ENCODE results near the gene TBX1. TPM values are rescaled to one million over a fixed set of nuclear protein-coding genes. Genes with fewer than 3 reads are reported as not detected.

TBX1 gene
- total RNA-seq, 1 experiment from 2014 or later = 12.8 TPM

DNA sequence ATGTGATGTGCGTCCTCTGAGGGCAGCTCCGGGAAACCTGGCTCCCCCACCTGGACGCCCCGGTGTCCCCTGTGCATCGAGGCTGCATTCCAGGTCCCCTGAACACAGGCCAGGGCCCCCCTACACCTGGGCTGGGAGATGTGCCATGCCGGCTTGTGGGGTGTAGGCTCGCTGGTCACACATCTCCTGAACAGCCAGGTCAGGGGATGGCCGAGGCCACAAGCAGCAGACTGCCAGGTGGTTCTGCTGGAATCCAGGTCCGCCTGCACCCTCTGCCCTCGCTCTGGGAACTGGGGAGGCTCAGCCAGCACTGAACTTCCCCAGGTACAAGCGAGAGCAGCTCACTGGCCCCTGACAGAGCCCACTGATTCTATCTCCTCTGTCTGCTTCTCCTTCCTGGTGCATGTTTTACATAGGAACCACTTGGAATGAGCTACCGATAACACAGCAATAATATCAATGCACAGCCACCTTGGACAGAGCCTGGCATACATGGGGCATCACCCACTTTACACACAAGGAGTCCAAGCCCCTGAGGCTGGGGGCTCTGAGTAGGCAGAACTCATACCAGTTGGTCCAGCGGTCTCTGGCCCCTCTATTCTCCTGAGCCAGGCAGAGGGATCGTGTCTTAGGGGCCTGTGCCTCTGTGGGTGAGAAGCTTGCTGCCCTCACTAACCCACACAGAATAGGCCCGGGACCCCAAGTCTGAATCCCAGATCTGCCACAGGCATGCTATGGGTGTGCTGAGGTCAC is 46.8 kb downstream of the TBX1 start (continued):
- TF ChIP-seq, protein P1, sequence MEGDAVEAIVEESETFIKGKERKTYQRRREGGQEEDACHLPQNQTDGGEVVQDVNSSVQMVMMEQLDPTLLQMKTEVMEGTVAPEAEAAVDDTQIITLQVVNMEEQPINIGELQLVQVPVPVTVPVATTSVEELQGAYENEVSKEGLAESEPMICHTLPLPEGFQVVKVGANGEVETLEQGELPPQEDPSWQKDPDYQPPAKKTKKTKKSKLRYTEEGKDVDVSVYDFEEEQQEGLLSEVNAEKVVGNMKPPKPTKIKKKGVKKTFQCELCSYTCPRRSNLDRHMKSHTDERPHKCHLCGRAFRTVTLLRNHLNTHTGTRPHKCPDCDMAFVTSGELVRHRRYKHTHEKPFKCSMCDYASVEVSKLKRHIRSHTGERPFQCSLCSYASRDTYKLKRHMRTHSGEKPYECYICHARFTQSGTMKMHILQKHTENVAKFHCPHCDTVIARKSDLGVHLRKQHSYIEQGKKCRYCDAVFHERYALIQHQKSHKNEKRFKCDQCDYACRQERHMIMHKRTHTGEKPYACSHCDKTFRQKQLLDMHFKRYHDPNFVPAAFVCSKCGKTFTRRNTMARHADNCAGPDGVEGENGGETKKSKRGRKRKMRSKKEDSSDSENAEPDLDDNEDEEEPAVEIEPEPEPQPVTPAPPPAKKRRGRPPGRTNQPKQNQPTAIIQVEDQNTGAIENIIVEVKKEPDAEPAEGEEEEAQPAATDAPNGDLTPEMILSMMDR (IDR thresholded peaks at IDR 0.05) = no peak
- TF ChIP-seq, protein P2, sequence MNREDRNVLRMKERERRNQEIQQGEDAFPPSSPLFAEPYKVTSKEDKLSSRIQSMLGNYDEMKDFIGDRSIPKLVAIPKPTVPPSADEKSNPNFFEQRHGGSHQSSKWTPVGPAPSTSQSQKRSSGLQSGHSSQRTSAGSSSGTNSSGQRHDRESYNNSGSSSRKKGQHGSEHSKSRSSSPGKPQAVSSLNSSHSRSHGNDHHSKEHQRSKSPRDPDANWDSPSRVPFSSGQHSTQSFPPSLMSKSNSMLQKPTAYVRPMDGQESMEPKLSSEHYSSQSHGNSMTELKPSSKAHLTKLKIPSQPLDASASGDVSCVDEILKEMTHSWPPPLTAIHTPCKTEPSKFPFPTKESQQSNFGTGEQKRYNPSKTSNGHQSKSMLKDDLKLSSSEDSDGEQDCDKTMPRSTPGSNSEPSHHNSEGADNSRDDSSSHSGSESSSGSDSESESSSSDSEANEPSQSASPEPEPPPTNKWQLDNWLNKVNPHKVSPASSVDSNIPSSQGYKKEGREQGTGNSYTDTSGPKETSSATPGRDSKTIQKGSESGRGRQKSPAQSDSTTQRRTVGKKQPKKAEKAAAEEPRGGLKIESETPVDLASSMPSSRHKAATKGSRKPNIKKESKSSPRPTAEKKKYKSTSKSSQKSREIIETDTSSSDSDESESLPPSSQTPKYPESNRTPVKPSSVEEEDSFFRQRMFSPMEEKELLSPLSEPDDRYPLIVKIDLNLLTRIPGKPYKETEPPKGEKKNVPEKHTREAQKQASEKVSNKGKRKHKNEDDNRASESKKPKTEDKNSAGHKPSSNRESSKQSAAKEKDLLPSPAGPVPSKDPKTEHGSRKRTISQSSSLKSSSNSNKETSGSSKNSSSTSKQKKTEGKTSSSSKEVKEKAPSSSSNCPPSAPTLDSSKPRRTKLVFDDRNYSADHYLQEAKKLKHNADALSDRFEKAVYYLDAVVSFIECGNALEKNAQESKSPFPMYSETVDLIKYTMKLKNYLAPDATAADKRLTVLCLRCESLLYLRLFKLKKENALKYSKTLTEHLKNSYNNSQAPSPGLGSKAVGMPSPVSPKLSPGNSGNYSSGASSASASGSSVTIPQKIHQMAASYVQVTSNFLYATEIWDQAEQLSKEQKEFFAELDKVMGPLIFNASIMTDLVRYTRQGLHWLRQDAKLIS (CRISPR knock-in tag; IDR thresholded peaks at IDR 0.05; ENCODE audit: borderline replicate concordance) = no peak
- TF ChIP-seq, protein P3, sequence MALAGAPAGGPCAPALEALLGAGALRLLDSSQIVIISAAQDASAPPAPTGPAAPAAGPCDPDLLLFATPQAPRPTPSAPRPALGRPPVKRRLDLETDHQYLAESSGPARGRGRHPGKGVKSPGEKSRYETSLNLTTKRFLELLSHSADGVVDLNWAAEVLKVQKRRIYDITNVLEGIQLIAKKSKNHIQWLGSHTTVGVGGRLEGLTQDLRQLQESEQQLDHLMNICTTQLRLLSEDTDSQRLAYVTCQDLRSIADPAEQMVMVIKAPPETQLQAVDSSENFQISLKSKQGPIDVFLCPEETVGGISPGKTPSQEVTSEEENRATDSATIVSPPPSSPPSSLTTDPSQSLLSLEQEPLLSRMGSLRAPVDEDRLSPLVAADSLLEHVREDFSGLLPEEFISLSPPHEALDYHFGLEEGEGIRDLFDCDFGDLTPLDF (CRISPR knock-in tag; IDR thresholded peaks at IDR 0.05) = no peak
- TF ChIP-seq, protein P4, sequence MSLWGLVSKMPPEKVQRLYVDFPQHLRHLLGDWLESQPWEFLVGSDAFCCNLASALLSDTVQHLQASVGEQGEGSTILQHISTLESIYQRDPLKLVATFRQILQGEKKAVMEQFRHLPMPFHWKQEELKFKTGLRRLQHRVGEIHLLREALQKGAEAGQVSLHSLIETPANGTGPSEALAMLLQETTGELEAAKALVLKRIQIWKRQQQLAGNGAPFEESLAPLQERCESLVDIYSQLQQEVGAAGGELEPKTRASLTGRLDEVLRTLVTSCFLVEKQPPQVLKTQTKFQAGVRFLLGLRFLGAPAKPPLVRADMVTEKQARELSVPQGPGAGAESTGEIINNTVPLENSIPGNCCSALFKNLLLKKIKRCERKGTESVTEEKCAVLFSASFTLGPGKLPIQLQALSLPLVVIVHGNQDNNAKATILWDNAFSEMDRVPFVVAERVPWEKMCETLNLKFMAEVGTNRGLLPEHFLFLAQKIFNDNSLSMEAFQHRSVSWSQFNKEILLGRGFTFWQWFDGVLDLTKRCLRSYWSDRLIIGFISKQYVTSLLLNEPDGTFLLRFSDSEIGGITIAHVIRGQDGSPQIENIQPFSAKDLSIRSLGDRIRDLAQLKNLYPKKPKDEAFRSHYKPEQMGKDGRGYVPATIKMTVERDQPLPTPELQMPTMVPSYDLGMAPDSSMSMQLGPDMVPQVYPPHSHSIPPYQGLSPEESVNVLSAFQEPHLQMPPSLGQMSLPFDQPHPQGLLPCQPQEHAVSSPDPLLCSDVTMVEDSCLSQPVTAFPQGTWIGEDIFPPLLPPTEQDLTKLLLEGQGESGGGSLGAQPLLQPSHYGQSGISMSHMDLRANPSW (CRISPR knock-in tag; conservative IDR thresholded peaks at IDR 0.05; ENCODE audit: low read depth) = no peak
- no peak for TF ChIP-seq NR2C2 (CRISPR knock-in tag; IDR thresholded peaks at IDR 0.05)
- no peak for TF ChIP-seq ETV6 (CRISPR knock-in tag; IDR thresholded peaks at IDR 0.05)
- TF ChIP-seq ZBTB21 (CRISPR knock-in tag; IDR thresholded peaks at IDR 0.05; ENCODE audit: borderline replicate concordance) = no peak
- no peak for TF ChIP-seq FOXK1 (CRISPR knock-in tag; IDR thresholded peaks at IDR 0.05)
- no peak for TF ChIP-seq GRHL2 (CRISPR knock-in tag; IDR thresholded peaks at IDR 0.05; ENCODE audit: insufficient replicate concordance, severe bottlenecking)
- no peak for TF ChIP-seq NFE2L1 (CRISPR knock-in tag; IDR thresholded peaks at IDR 0.05)

DNA sequence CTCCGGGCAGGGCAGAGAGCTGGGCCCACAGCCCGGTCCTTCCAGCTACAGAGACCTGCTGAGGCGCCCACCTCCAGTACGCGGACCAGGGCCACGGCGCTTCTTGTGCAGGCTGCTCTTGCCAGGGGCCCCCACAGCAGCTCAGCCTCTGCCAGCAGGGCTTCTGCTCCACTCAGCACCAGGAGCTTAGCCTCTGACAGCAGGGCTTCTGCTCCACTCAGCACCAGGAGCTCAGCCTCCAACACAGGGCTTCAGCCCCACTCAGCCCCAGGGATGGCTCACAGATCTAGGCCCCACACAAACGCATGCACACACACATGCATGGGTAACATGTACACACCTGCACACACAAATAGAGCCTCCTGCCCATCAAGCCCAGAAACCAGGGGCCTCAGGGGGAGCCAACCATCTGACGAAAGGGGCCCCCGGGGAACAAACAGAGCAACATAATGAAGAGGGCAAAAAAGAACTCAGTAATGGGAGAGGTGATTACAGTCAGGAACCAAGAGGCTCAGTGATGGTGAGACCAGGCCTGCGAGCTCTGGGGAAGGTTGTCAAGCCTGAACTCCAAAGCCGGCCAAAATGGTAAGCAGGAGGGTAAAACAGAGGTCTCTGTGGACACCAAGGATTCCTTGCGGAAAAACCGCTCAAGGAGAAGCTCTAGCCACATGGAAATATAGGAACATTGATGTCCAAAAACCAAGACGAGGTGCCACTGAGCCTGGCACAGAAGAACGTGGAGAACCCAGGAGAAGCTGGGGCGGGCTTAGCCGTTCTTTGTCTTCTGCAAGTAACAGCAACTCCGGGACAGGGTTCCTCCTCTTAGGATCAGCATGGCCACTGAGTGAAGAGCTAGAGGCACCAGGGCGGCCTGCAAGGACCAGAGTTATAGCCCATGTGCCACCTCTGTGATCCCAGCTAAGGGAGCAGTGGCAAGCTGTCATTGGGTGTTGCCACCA is 47.6 kb downstream of the TBX1 start:
- TF ChIP-seq SMAD3 (CRISPR knock-in tag; IDR thresholded peaks at IDR 0.05; ENCODE audit: borderline replicate concordance) (no peak), ZNF232 (CRISPR knock-in tag; IDR thresholded peaks at IDR 0.05) (no peak), CBFB (CRISPR knock-in tag; IDR thresholded peaks at IDR 0.05; ENCODE audit: low read depth) (no peak)
- TF ChIP-seq, protein P5, sequence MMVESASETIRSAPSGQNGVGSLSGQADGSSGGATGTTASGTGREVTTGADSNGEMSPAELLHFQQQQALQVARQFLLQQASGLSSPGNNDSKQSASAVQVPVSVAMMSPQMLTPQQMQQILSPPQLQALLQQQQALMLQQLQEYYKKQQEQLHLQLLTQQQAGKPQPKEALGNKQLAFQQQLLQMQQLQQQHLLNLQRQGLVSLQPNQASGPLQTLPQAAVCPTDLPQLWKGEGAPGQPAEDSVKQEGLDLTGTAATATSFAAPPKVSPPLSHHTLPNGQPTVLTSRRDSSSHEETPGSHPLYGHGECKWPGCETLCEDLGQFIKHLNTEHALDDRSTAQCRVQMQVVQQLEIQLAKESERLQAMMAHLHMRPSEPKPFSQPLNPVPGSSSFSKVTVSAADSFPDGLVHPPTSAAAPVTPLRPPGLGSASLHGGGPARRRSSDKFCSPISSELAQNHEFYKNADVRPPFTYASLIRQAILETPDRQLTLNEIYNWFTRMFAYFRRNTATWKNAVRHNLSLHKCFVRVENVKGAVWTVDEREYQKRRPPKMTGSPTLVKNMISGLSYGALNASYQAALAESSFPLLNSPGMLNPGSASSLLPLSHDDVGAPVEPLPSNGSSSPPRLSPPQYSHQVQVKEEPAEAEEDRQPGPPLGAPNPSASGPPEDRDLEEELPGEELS (CRISPR knock-in tag; IDR thresholded peaks at IDR 0.05) = no peak
- Mint-ChIP-seq H3K9me3 (no peaks in the 10 kb centered on the region), H3K36me3 (no peaks in the 10 kb centered on the region), H3K4me1 (no peaks in the 10 kb centered on the region), H3K27ac (no peak overlapping the region), H3K4me3 (no peak overlapping the region), H3K27me3 (ENCODE audit: low read depth) (no peaks in the 10 kb centered on the region)
- POLR2A ChIA-PET = no interaction called here
- ATAC-seq (no peak), DNase-seq (ENCODE audit: low spot score) (peak; percentile 7)
- CTCF ChIA-PET = interaction anchor here (1.0 to 1.8 kb wide), 2 partner anchors 78 to 146 kb away, joined by 3 to 6 read pairs; no protein-coding TSS in a partner anchor

All from WTC11 (cell line).